Progenitor cell of endocrine pancreas (in vitro differentiated cells): ENCODE measurements around the gene GPALPP1. TPM values are rescaled to one million over a fixed set of nuclear protein-coding genes. Genes with fewer than 3 reads are reported as not detected.
"Not testable (repeated sequence)": the region's sequence is repeated elsewhere in the genome, so short reads cannot be mapped to it uniquely, and the experiment has no call there.

Experiments
- DNase-seq: peaks from one replicate; pipeline ENCODE4 v3.0.0; 2021; ENCODE audit warnings: low spot score; ENCODE audit not compliant: unreplicated experiment
- H3K27ac Mint-ChIP-seq: 2 replicates; pipeline ENCODE4 v1.8.0; 2021; ENCODE audit warnings: mild to moderate bottlenecking, moderate library complexity, mixed read lengths
- H3K27me3 Mint-ChIP-seq: 2 replicates; pipeline ENCODE4 v1.8.0; 2021; ENCODE audit warnings: mixed read lengths
- H3K36me3 Mint-ChIP-seq: 2 replicates; pipeline ENCODE4 v1.8.0; 2022; ENCODE audit warnings: mixed read lengths; ENCODE audit not compliant: insufficient read depth
- H3K4me1 Mint-ChIP-seq: 2 replicates; pipeline ENCODE4 v1.8.0; 2021; ENCODE audit warnings: low read depth, mixed read lengths
- H3K4me3 Mint-ChIP-seq: 2 replicates; pipeline ENCODE4 v1.8.0; 2021; ENCODE audit warnings: low read depth, mild to moderate bottlenecking, moderate library complexity, mixed read lengths
- H3K9me3 Mint-ChIP-seq: 2 replicates; pipeline ENCODE4 v1.8.0; 2021; ENCODE audit warnings: low read depth, mixed read lengths
- total RNA-seq: library from RNA; stranded (reverse); gene quantifications from 2 replicates; pipeline ENCODE4 v1.2.1, GENCODE V29; 2021
- TF ChIP-seq, protein P1 (sequence below): fragments of 200-600 bp; sonication (generic); IDR thresholded peaks from one replicate; pipeline ENCODE4 v1.5.0; 2021; ENCODE audit warnings: antibody characterized with exemption, mild to moderate bottlenecking; ENCODE audit not compliant: unreplicated experiment

The GPALPP1 gene
- total RNA-seq, 1 donor from 2014 or later: 32.7 TPM

DNA sequence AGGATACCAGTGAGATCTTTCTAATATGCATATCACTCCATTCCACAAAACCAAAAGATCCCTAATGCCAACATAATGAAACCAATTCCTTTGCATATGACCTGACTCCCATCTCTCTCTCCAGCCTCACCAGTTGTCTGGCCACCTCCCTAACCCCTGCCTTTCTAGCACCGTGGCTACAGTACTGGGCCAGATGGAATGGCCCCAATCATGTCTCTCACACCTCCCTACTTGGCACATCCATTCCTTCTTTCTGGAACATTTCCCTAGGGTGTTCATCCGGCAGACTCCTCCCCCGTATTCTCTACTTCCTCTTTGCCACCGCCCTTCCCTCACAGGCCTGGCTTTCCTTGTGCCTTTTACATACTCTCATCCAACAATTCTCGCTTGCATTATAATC lies 62.0 kb downstream of the GPALPP1 start:
- Mint-ChIP-seq H3K9me3 (no peaks in the 10 kb centered on the region), H3K4me1 (peaks cover 9% of the 10 kb centered on the region), H3K36me3 (no peaks in the 10 kb centered on the region), H3K27me3 (peaks cover 24% of the 10 kb centered on the region), H3K27ac (no peak overlapping the region), H3K4me3 (no peak overlapping the region)
- TF ChIP-seq, protein P1, sequence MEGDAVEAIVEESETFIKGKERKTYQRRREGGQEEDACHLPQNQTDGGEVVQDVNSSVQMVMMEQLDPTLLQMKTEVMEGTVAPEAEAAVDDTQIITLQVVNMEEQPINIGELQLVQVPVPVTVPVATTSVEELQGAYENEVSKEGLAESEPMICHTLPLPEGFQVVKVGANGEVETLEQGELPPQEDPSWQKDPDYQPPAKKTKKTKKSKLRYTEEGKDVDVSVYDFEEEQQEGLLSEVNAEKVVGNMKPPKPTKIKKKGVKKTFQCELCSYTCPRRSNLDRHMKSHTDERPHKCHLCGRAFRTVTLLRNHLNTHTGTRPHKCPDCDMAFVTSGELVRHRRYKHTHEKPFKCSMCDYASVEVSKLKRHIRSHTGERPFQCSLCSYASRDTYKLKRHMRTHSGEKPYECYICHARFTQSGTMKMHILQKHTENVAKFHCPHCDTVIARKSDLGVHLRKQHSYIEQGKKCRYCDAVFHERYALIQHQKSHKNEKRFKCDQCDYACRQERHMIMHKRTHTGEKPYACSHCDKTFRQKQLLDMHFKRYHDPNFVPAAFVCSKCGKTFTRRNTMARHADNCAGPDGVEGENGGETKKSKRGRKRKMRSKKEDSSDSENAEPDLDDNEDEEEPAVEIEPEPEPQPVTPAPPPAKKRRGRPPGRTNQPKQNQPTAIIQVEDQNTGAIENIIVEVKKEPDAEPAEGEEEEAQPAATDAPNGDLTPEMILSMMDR: no peak
- DNase-seq: no peak

DNA sequence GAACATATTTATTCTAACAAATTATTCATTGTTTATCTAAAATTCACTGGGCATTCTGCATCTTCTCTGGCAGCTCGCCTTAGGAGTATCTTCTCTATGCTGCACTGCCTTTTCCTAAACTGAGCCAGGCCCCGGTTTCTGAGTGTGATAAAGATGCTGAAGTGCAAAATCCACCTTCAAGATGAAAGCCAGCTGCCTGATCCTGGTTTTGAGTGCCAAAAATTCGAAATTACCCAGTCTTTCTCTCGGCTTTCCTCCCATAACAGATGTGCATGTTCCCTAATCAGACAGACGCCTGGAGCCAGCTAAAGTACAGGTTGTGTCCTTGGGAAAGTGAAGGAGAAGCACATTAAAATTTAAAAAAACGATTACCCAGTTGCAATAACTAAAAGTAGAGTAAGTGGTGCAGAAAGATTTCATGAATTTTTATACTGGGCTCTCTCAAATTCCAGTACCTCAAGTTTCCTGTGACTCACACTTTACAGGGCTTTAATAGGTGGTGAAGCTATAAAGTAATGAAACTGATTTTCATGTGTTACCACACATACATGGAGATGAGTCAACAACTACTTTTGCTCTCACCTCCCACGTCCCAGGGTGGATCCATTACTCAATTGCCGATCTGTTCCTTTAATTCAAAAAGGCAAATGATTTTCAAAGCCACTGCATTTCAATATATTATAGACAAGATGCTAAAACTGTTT lies 66.0 kb downstream of the GPALPP1 start:
- TF ChIP-seq, protein P1: no peak
- H3K9me3 Mint-ChIP-seq: no peaks in the 10 kb centered on the region
- peaks cover 7% of the 10 kb centered on the region for H3K4me1 Mint-ChIP-seq
- DNase-seq: no peak
- no peak overlapping the region for H3K27ac Mint-ChIP-seq
- peaks cover 7% of the 10 kb centered on the region for H3K27me3 Mint-ChIP-seq
- H3K36me3 Mint-ChIP-seq: no peaks in the 10 kb centered on the region
- no peak overlapping the region for H3K4me3 Mint-ChIP-seq

DNA sequence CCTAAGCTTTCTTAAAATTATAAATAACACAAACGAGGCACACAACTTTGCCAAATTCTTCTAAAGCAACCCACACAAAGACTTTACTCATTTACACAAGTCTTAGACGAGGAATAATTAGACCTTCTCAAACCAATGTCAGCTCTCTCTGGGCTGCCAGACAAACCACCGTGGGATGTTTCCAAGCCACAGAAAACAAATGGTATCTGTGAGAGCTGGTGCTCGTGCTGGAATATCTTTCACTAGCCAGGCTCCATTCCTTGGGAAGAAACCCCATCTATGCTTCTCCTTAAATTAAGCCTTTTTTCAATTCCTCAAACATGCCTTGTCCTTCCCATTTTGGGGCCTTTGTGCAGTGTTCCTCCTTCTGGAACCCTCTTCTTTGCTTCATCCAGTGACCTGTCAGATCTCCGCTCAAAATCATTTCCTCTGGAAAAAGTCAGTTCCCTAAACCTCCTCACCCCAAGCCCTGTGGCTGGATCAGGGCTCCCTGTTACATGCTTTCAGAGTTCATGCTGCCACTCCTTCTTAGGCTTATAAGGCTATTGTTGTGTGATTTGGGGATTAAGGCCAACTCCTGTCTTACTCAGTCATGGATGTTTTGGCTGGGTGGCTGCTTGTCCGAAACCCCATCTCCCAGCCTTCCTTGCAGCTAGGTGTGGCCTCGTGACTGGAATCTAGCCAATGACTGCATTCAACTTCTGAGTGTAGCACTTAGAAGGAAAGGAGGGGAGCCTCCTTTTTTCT lies 66.7 kb downstream of the GPALPP1 start:
- peaks cover 7% of the 10 kb centered on the region for H3K4me1 Mint-ChIP-seq
- H3K4me3 Mint-ChIP-seq: no peak overlapping the region
- H3K27ac Mint-ChIP-seq: no peak overlapping the region
- no peak for DNase-seq
- H3K27me3 Mint-ChIP-seq: peaks cover 4% of the 10 kb centered on the region
- no peaks in the 10 kb centered on the region for H3K9me3 Mint-ChIP-seq
- no peaks in the 10 kb centered on the region for H3K36me3 Mint-ChIP-seq
- TF ChIP-seq, protein P1: no peak

DNA sequence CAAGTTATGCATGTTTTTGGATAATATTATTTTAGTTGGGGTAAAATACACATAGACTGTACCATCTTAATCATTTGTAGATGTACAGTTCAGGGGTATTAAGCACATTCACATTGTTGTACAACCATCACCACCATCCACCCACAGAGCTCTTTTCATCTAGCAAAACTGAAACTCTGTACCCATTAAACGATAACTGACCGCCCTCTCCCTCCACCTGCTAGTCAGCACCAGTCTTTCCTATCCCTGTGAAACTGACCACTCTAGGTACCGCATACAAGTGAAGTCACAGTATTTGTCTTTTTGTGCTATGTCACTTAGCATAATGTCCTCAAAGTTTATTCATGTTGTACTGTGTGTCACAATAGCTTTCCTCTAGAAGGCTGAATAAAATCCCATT lies 70.7 kb downstream of the GPALPP1 start:
- no peaks in the 10 kb centered on the region for H3K4me1 Mint-ChIP-seq
- H3K27ac Mint-ChIP-seq: no peak overlapping the region
- no peak for DNase-seq
- H3K36me3 Mint-ChIP-seq: no peaks in the 10 kb centered on the region
- TF ChIP-seq, protein P1: no peak
- no peak overlapping the region for H3K4me3 Mint-ChIP-seq
- no peaks in the 10 kb centered on the region for H3K9me3 Mint-ChIP-seq
- H3K27me3 Mint-ChIP-seq: no peaks in the 10 kb centered on the region

DNA sequence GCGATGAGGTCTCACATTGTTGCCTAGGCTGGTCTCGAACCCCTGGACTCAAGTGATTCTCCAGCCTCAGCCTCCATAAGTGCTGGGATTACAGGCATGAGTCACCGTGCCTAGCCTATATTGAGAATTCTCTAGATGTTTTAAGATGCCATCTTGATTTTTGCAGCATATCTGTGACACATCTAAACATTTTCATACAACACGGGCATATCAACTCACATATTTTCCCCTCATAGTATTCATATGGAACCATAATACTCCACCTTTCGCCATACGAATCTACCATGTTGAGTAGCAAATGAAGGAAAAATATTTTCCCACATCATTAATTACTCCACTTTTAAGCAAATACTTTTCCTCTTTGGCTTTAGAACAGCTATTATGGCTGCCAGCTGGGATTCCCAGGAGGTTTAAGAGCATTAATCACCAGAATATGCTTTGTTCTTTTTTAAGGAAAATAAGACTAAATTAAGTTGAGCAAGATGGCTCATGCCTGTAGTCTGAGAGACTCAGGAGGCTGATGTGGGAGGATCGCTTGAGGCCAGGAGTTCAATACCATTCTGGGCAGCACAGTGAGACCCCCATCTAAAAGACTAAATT lies 74.0 kb downstream of the GPALPP1 start:
- TF ChIP-seq, protein P1: no peak
- Mint-ChIP-seq H3K27ac (no peak overlapping the region), H3K36me3 (no peaks in the 10 kb centered on the region), H3K4me1 (no peaks in the 10 kb centered on the region), H3K27me3 (no peaks in the 10 kb centered on the region), H3K9me3 (no peaks in the 10 kb centered on the region), H3K4me3 (no peak overlapping the region)
- DNase-seq: no peak

DNA sequence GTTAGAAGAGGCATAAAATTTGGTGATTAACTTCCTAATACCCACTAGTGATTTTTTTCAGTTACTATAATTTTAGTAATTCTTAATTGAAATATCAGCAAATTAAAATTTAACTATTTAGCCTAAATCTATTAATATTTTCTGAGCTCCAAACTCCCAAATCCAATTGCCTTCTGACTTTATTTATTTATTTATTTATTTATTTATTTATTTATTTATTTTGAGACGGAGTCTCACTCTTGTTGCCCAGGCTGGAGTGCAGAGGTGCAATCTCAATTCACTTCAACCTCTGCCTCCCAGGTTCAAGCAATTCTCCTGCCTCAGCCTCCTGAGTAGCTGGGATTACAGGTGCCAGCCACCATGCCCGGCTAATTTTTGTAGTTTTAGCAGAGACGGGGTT lies 74.6 kb downstream of the GPALPP1 start:
- H3K36me3 Mint-ChIP-seq, H3K27ac Mint-ChIP-seq, DNase-seq, H3K27me3 Mint-ChIP-seq, H3K4me3 Mint-ChIP-seq, H3K9me3 Mint-ChIP-seq, H3K4me1 Mint-ChIP-seq: not testable (repeated sequence)
